Fibroblast of villous mesenchyme (primary cell): Measurements from ENCODE around the gene STK36. TPM values are rescaled to one million over a fixed set of nuclear protein-coding genes. Genes with fewer than 3 reads are reported as not detected.
A peak's percentile ranks its signal among the peaks of the same experiment; 100 is the strongest.

Experiments
- DNase-seq: peaks from one replicate; pipeline ENCODE4 v3.0.0-alpha.2; 2010; ENCODE audit warnings: low read depth
- H3K4me3 ChIP-seq: 2 replicates; pipeline ENCODE4 v1.5.1; 2011; ENCODE audit warnings: low read depth, mild to moderate bottlenecking, low read length
- CTCF ChIP-seq: IDR thresholded peaks from 2 replicates; pipeline ENCODE4 v1.5.1; 2012; ENCODE audit warnings: low read depth, mild to moderate bottlenecking, low read length; ENCODE audit not compliant: insufficient read depth
- total RNA-seq: library from RNA; depleted of rRNA; stranded (reverse); fragments of >200 nt; gene quantifications from 2 replicates; pipeline ENCODE4 v1.2.3, GENCODE V29; 2012

Gene STK36
- total RNA-seq, 1 donor: 23.7 TPM

DNA sequence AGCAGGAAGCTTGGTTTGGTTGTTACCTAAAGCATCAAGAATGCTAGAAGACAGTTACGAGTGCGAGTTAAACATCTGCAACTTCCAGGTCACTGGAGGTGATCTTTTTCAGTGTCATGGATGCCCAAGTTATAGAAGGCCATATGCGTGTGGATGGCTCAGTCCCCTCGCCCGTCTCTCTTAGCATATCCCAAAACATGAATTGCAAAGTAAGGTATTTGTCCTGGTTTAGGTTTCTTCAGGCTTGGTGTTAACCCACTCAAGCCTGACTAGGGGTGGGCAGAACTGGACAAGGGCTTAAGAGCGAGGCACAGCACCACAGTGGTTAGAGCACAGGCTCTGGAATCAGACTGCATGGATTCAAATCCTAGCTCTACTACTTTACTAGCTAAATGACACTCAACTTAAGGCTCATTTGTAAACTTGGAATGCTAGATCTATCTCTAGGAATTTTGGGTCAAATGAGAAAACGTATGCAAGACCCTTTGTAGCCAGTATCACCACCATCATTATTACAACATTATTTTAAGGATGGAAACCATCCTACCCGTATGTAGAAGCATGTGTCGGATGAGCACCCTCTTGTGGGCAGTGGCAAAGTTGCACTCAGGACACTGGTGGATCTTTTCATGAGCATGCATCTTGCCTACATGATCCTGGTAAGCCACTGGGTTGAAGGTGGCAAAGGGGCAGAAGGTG is 23.6 kb upstream of the STK36 start:
- TF ChIP-seq CTCF: peak; percentile 87
- DNase-seq: peak; percentile 69
- no peak overlapping the region for H3K4me3 ChIP-seq

DNA sequence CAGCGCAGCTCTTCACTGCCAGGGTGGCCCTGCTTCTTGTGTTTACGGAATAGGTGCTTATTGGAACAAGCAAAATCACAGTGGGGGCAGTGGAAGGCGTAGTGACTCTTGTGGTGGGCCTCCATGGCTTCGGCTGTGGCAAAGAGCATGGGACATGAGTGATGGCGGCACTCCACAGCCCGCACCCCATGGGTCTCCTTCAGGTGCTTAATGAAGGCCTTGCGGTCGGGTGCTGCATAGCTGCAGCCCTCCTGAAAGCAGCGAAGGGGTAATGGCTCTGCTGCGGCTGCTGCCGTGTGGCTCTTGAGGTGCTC is 23.1 kb upstream of the STK36 start:
- H3K4me3 ChIP-seq: no peak overlapping the region
- TF ChIP-seq CTCF: no peak
- DNase-seq: no peak

GRCh38 chr2:218655751-218656150 is 16.1 kb upstream of the STK36 start:
- no peak overlapping the region for H3K4me3 ChIP-seq
- no peak for TF ChIP-seq CTCF
- DNase-seq: no peak

GRCh38 chr2:218658671-218659257 is 13.1 kb upstream of the STK36 start:
- H3K4me3 ChIP-seq: peak overlapping the region; percentile 82
- TF ChIP-seq CTCF: peak; percentile 50
- DNase-seq: peak; percentile 36

GRCh38 chr2:218659258-218659987 is 12.5 kb upstream of the STK36 start, which contains the start of the genes BCS1L and ZNF142:
Gene BCS1L (plus strand): TSS chr2:218659683. CDS start chr2:218660988, 1,305 bp downstream.
Gene ZNF142 (minus strand): TSS chr2:218659623. CDS start chr2:218656429, 3,194 bp downstream.
- peak within 1 kb of the TSS; percentile 82 for H3K4me3 ChIP-seq
- peak; percentile 77 for DNase-seq
- no peak for TF ChIP-seq CTCF

- no peak for DNase-seq
- peak overlapping the region; percentile 82 for H3K4me3 ChIP-seq
- no peak for TF ChIP-seq CTCF
Measured at GRCh38 chr2:218659988-218660358, 11.9 kb upstream of the STK36 start.
